DMS153 treated with DMSO at 0.1 percent for 48 hours (cell line): ENCODE measurements around the gene RHOG.
"Not testable (repeated sequence)": the region's sequence is repeated elsewhere in the genome, so short reads cannot be mapped to it uniquely, and the experiment has no call there.

ENCODE experiments used
- DNase-seq: peaks from one replicate; lab custom pipeline; 2025; ENCODE audit not compliant: unreplicated experiment; lab: John Stamatoyannopoulos, UW

RHOG gene

DNA sequence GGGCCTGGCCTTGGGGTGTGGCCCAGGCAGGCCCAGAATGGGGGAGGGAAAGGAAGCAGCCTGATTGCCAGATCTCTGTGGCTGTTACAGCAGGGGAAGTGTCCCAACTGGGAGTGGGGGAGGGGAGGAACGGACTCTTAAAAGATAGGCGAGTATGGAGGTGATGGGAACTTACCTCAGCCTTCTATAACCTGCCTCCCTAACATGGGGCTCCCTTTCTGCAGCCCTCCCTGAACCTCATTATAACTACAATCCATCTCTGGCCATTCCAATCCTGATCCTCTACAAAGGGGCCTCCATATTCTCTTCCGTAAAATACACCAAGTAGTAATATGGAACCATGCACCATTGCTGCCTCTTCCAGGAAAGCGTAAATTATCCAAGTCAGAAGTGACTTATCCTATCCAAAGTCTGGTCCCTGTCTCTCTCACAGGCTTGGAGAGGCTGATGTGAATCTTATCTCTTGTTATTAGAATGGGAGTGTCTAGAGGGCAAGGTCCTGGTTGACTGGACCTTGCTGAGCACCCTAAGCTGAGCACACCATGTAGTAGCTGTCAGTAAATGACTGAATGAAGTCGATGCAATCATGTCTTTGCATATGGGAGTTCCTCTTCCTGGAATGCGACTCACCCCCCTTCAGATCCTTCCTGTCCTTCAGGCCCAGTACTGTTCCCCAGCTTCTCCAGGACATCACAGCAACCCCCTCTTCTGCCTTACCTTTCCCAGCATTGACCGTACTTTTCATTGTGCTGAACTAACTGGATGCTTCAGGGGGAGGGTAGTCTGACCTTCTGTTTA is 5.9 kb downstream of the RHOG start:
- no peak for DNase-seq

GRCh38 chr11:3834349-3834663 is 6.5 kb downstream of the RHOG start:
- no peak for DNase-seq

GRCh38 chr11:3833449-3833848 is 7.3 kb downstream of the RHOG start:
- no peak for DNase-seq

- no peak for DNase-seq
Observed at GRCh38 chr11:3832816-3833215, 7.9 kb downstream of the RHOG start.

DNA sequence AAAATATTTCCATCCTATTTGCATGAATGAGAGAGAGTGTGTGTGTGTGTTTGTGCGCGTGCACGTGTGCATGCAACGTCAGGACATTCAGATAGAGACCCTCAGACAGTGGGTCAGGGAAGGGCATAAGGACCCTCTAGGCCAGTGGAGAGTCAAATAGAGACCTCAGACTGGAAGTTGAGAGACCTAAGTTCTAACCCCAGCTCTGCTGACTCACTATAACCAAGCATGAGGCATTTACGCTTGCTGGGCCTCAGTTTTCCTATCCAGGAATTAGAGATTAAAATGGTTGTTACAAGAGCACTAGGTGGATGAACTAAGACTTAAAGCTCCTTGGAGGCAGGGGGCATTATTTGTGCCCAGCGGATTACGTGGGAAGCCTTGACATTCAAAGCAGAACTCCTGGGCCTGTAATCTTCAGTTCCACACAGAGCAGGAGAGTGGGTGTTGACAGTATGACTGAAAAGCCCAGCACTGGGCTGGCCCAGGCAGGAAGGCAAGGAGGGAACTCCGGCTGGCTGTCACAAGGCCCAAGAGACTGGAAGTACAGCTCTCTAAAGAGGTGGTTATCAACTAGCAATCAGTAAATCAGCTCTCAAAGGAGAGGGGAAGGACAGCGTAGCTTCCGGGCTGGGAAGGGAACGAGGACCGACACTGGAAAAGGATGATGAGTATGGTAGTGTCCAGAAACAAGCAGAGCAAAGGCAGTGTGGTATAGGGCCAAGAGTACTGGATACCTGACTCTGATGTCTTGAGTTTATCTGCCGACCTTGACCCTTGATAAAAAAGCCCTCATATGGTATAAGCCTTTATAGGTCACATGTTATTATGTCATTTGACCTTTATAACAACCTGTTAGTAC is 9.2 kb downstream of the RHOG start:
- DNase-seq = no peak

- DNase-seq = no peak
Observed at GRCh38 chr11:3830730-3831129, 10.0 kb downstream of the RHOG start.

DNA sequence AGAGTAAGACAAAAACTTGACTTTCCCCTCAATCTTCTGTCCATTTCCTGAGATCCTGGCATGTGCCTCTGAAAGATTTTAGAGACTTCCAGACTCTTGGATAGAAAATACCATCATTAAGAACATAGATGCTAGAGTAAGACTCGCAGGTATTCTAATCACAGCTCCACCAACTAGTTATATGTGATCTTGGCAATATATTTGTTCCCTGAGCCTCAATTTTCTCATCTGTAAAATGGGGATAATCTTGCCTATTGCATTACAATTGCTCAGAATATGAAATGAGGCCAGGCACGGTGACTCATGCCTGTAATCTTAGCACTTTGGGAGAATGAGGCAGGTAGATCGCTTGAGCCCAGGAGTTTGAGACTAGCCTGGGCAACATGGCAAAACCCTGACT is 10.7 kb downstream of the RHOG start:
- DNase-seq = no peak

- DNase-seq = no peak
Observed at GRCh38 chr11:3827434-3828186, 13.1 kb downstream of the RHOG start.

- DNase-seq = no peak
Observed at GRCh38 chr11:3826721-3827120, 14.0 kb downstream of the RHOG start.

- DNase-seq = no peak
Observed at GRCh38 chr11:3825473-3826154, 15.1 kb downstream of the RHOG start.

GRCh38 chr11:3824714-3825472 is 15.9 kb downstream of the RHOG start:
- no peak for DNase-seq

GRCh38 chr11:3823762-3824506 is 16.8 kb downstream of the RHOG start:
- no peak for DNase-seq

- DNase-seq = no peak
Observed at GRCh38 chr11:3823303-3823702, 17.5 kb downstream of the RHOG start.

GRCh38 chr11:3822312-3822711 is 18.4 kb downstream of the RHOG start:
- DNase-seq = no peak

DNA sequence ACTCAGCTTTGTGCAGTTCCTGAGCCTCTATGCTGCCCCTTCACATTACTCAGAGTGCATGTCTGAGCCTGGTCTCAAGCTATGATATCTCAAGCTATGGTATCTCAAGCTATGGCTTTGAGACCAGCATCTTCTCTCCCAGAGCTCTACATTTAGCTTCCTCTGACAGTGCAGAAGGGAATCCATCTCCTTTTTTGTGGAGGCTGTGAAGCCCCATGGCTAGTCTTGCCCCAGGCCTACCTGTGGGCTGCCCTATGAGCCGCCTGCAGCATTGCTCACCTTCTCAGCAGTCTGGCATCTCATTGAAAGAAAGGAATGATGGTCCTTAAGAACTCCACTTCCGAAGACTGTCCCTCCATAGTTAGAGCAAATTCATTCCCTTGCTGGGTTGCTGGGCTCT is 19.8 kb downstream of the RHOG start:
- no peak for DNase-seq

DNA sequence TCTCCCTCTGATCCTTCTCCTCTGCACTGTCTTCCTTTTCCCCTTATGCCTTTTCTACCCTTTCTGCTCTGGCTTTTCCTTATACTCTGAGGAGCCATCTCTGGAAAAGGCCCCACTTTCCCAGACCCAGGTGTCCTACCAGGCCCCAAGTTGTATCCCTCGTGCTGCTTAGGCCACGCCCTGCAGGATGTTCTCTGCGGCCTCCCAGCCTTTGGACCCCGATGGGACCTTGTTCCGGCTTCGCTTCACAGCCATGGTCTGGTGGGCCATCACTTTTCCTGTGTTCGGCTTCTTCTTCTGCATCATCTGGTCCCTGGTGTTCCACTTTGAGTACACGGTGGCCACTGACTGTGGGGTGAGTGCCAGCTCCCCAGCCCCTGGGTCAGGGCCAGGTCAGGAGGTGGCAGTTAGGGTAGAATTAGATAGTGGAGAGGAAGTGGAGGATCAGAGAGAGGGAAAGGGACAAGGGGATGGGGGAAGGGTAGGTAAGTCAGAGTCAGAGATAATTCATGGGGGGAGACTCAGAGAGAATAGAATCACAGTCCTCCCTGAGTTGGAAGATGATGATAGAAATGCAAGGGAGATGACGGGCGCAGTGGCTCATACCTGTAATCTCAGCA is 23.5 kb downstream of the RHOG start:
- DNase-seq = no peak

DNA sequence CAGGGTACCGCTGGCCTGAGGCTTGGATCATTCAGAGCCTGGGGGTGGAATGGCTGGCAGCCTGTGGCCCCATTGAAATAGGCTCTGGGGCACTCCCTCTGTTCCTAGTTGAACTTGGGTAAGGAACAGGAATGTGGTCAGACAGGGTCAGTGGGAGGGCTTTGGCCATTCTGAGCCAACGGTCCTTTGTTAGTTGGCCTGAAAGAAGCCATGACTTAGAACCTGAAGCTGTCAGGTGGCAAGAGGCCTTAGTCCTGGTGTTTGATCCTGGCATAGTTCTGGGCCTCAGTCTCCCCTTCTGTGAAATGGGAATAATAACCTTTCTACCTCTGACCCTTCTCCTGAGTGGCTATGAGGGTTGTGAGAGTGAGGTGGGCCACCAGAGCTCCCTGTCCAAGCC is 24.1 kb downstream of the RHOG start:
- DNase-seq = no peak

DNA sequence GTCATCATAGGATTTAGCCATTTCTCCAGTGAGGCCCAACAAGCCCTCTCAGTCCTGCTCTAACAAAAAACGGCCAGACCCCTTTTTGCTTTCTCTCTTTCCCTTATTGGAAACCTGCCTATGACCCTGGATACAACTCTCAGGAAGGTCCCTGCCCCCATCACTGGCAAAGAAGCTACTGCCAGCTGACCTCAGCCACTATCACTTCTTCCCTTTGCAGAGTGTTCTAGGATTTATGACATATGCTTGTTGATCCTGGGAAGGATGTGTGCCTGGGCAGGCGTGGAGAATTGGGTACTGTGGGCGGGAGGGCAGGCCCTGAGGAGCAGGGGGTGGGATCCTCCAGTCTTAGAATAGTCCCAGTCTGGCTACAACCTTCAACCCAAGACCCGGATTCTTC is 24.9 kb downstream of the RHOG start:
- DNase-seq = no peak

DNA sequence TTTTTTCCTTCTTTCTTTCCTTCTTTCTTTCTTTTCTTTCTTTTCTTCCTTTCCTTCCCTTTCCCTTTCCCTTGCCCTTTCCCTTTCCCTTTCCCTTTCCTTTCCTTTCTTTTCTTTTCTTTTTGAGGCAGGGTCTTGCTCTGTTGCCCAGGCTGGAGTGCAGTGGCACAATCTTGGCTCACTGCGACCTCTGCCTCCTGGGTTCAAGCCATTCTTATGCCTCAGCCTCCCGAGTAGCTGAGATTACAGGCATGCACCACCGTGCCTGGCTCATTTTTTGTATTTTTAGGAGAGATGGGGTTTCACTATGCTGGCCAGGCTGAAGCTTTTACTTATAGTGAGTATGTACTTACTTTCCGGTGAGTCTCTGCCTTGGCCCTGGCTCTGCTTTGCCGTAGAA is 25.9 kb downstream of the RHOG start:
- not testable (repeated sequence) for DNase-seq
